Neural progenitor cell (in vitro differentiated cells): ENCODE data around the gene FRMPD4. TPM values are rescaled to one million over a fixed set of nuclear protein-coding genes. Genes with fewer than 3 reads are reported as not detected.

Experiments used
- DNase-seq: peaks from one replicate; pipeline ENCODE4 v3.0.0-alpha.2; 2016; ENCODE audit warnings: low spot score
- H2AFZ ChIP-seq: fragments of 200-600 bp; sonication (generic); replicated peaks from 2 replicates; pipeline ENCODE4 v1.6.1; 2016; ENCODE audit warnings: antibody characterized with exemption
- H3F3A ChIP-seq: fragments of 200-600 bp; sonication (generic); 2 replicates; pipeline ENCODE4 v1.6.1; 2016; ENCODE audit warnings: antibody characterized with exemption, low read depth
- H3K27ac ChIP-seq: fragments of 200-600 bp; sonication (generic); 2 replicates; pipeline ENCODE4 v1.5.1; 2016; ENCODE audit warnings: mild to moderate bottlenecking
- H3K27me3 ChIP-seq: fragments of 200-600 bp; sonication (generic); 2 replicates; pipeline ENCODE4 v1.6.1; 2016; ENCODE audit warnings: mild to moderate bottlenecking, moderate library complexity
- H3K36me3 ChIP-seq: fragments of 200-600 bp; sonication (generic); 2 replicates; pipeline ENCODE4 v1.5.1; 2016
- H3K4me1 ChIP-seq: fragments of 200-600 bp; sonication (generic); 2 replicates; pipeline ENCODE4 v1.6.1; 2016; ENCODE audit warnings: mixed run types
- H3K4me2 ChIP-seq: fragments of 200-600 bp; sonication (generic); 2 replicates; pipeline ENCODE4 v1.6.1; 2016
- H3K4me3 ChIP-seq: fragments of 200-600 bp; sonication (generic); 2 replicates; pipeline ENCODE4 v1.5.1; 2016
- H3K79me2 ChIP-seq: fragments of 200-600 bp; sonication (generic); 2 replicates; pipeline ENCODE4 v1.6.1; 2016; ENCODE audit warnings: low read depth
- H3K9ac ChIP-seq: fragments of 200-600 bp; sonication (generic); 2 replicates; pipeline ENCODE4 v1.6.1; 2016
- H3K9me3 ChIP-seq: fragments of 200-600 bp; sonication (generic); 2 replicates; pipeline ENCODE4 v1.5.1; 2016; ENCODE audit warnings: low read depth
- H4K20me1 ChIP-seq: fragments of 200-600 bp; sonication (generic); 2 replicates; pipeline ENCODE4 v1.6.1; 2016; ENCODE audit warnings: low read depth
- H3K27ac Mint-ChIP-seq: 3 replicates; pipeline ENCODE4 v1.8.0; 2021; ENCODE audit warnings: mixed read lengths
- H3K27me3 Mint-ChIP-seq: 2 replicates; pipeline ENCODE4 v1.8.0; 2022; ENCODE audit warnings: low read depth, mild to moderate bottlenecking, inconsistent platforms, moderate library complexity, mixed read lengths; ENCODE audit not compliant: insufficient read depth
- H3K36me3 Mint-ChIP-seq: 3 replicates; pipeline ENCODE4 v1.8.0; 2021; ENCODE audit warnings: mixed read lengths
- H3K4me1 Mint-ChIP-seq: 3 replicates; pipeline ENCODE4 v1.8.0; 2021; ENCODE audit warnings: mixed read lengths
- H3K4me3 Mint-ChIP-seq: 3 replicates; pipeline ENCODE4 v1.8.0; 2021; ENCODE audit warnings: mild to moderate bottlenecking, moderate library complexity, mixed read lengths
- H3K9me3 Mint-ChIP-seq: 3 replicates; pipeline ENCODE4 v1.8.0; 2020; ENCODE audit warnings: mixed read lengths
- EZH2 ChIP-seq: fragments of 200-600 bp; sonication (generic); IDR thresholded peaks from 2 replicates; pipeline ENCODE4 v1.6.1; 2017; ENCODE audit warnings: antibody characterized with exemption, mild to moderate bottlenecking, moderate library complexity
- EZH2phosphoT487 ChIP-seq: fragments of 200-600 bp; sonication (generic); IDR thresholded peaks from 2 replicates; pipeline ENCODE4 v1.6.1; 2017; ENCODE audit warnings: antibody characterized with exemption
- total RNA-seq: library from RNA; depleted of rRNA; stranded (reverse); fragments of >200 nt; gene quantifications from 2 replicates; pipeline ENCODE4 v1.2.3, GENCODE V29; 2015; ENCODE audit warnings: low replicate concordance
- TF ChIP-seq, protein P1 (sequence below): fragments of 200-600 bp; sonication (generic); IDR thresholded peaks from 2 replicates; pipeline ENCODE4 v1.5.1; 2017; ENCODE audit warnings: antibody characterized with exemption, mild to moderate bottlenecking

The FRMPD4 gene
- total RNA-seq, 1 donor from 2014 or later: not detected

DNA sequence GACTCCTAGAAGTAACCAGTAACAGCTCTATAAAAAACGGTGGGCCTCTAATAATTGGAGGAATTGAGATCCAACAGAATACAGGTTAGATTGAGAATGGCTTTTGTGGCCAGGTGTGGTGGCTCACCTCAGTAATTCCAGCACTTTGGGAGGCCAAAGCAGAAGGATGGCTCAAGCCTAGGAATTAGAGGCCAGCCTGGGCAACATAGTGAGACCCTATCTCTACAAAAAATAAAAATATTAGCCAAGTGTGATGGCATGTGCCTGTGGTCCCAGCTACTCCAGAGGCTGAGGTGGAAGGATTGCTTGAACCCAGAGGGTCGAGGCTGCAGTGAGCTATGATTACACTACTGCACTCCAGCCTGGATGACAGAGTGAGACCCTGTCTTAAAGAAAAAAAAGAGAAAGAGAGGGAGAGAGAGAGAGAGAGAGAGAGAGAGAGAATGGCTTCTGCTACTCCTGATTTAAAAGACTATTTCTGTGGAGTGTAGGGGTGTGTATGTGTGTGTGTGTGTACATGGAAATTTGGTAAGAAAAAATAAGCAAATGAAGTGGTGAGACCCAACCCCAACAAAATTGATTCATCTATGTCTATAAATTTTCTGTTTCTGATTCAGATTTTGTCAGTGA is 89.3 kb downstream of the FRMPD4 start:
- H3K4me2 ChIP-seq: no peak overlapping the region
- H2AFZ ChIP-seq: no peak overlapping the region
- no peaks in the 10 kb centered on the region for H3K79me2 ChIP-seq
- Mint-ChIP-seq H3K9me3 (no peaks in the 10 kb centered on the region), H3K36me3 (no peaks in the 10 kb centered on the region), H3K27ac (no peak overlapping the region), H3K4me3 (no peak overlapping the region), H3K4me1 (no peaks in the 10 kb centered on the region), H3K27me3 (no peaks in the 10 kb centered on the region)
- H3K9me3 ChIP-seq: no peaks in the 10 kb centered on the region
- H3F3A ChIP-seq: no peaks in the 10 kb centered on the region
- H3K36me3 ChIP-seq: no peaks in the 10 kb centered on the region
- DNase-seq: no peak
- TF ChIP-seq EZH2phosphoT487 (no peak), EZH2 (no peak)
- TF ChIP-seq, protein P1, sequence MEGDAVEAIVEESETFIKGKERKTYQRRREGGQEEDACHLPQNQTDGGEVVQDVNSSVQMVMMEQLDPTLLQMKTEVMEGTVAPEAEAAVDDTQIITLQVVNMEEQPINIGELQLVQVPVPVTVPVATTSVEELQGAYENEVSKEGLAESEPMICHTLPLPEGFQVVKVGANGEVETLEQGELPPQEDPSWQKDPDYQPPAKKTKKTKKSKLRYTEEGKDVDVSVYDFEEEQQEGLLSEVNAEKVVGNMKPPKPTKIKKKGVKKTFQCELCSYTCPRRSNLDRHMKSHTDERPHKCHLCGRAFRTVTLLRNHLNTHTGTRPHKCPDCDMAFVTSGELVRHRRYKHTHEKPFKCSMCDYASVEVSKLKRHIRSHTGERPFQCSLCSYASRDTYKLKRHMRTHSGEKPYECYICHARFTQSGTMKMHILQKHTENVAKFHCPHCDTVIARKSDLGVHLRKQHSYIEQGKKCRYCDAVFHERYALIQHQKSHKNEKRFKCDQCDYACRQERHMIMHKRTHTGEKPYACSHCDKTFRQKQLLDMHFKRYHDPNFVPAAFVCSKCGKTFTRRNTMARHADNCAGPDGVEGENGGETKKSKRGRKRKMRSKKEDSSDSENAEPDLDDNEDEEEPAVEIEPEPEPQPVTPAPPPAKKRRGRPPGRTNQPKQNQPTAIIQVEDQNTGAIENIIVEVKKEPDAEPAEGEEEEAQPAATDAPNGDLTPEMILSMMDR: no peak
- H3K4me1 ChIP-seq: no peaks in the 10 kb centered on the region
- H3K27ac ChIP-seq: no peak overlapping the region
- no peak overlapping the region for H3K4me3 ChIP-seq
- H4K20me1 ChIP-seq: no peaks in the 10 kb centered on the region
- H3K9ac ChIP-seq: no peak overlapping the region
- H3K27me3 ChIP-seq: no peaks in the 10 kb centered on the region

GRCh38 chrX:12228862-12229261 is 90.6 kb downstream of the FRMPD4 start:
- no peak overlapping the region for H3K4me3 Mint-ChIP-seq
- no peaks in the 10 kb centered on the region for H3K4me1 Mint-ChIP-seq

DNA sequence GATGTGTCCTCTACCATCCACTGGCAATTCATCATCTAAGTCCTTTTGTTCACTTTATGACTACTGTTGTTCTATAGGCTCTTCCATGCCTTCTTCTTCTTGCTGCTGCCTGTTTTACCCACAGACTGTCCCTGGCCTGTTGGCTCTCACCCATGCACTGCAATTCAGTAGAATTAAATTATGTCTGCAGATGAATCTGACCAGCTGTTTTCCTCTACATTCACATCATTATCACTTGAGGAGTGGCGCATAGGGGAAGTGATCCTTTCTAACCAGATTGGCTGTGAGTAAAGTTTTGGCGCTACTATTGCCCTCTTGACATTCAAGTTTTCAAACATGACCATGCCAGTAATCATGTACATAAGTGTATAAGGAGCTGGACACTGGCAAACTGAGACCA is 91.7 kb downstream of the FRMPD4 start:
- no peak overlapping the region for H3K4me3 ChIP-seq

More at GRCh38 chrX:12228862-12229261, 90.6 kb downstream of the FRMPD4 start:
- no peak overlapping the region for H3K4me2 ChIP-seq
- Mint-ChIP-seq H3K36me3 (no peaks in the 10 kb centered on the region), H3K9me3 (no peaks in the 10 kb centered on the region), H3K27ac (no peak overlapping the region), H3K27me3 (no peaks in the 10 kb centered on the region)
- no peak overlapping the region for H3K27ac ChIP-seq
- DNase-seq: no peak
- H3K27me3 ChIP-seq: no peaks in the 10 kb centered on the region
- H3K9ac ChIP-seq: no peak overlapping the region
- H3K4me3 ChIP-seq: no peak overlapping the region
- no peaks in the 10 kb centered on the region for H3K36me3 ChIP-seq
- H3F3A ChIP-seq: no peaks in the 10 kb centered on the region
- H3K9me3 ChIP-seq: peaks cover 7% of the 10 kb centered on the region
- no peaks in the 10 kb centered on the region for H4K20me1 ChIP-seq
- no peaks in the 10 kb centered on the region for H3K79me2 ChIP-seq
- H2AFZ ChIP-seq: no peak overlapping the region
- no peaks in the 10 kb centered on the region for H3K4me1 ChIP-seq
- TF ChIP-seq EZH2phosphoT487 (no peak), EZH2 (no peak)
- TF ChIP-seq, protein P1: no peak

DNA sequence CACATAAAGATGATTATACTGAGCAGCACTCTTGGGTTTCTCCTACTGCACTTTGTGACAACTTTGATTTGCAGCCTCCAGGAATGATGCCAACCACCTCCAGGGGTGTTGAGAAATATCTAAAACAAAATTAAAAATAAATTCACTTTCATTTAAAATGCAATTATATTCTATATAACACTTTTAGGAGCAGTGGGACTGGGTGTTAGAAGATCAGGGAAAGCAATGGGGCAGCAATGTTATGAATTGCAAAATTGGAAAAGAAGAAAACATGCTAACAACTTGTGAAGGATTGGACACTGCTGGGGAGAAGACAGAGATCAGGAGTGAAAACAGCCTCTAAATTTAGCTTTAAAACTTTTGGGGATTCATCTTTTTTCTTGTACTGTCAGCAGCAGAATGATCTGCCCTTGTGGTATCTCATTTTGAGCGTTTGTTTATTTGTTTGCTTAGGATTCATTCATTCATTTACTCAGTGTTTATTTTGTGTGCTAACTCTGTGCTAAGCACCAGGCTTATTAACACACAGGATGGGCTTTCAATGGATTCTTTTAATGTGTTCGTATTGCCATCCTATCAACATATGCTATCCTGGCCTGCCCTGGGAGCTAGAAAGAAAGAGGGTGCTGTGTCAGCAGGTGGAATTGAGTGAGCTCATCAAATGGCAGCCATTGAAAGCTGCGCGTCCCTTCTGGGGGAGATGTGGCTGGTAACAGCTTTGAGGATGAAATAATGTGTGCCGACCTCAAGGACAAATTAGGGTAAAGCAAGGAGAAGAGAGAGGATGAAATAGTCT is 96.5 kb downstream of the FRMPD4 start:
- no peaks in the 10 kb centered on the region for H3K36me3 Mint-ChIP-seq
- no peak overlapping the region for H3K27ac ChIP-seq
- DNase-seq: no peak
- H2AFZ ChIP-seq: no peak overlapping the region
- H4K20me1 ChIP-seq: no peaks in the 10 kb centered on the region
- H3K4me2 ChIP-seq: no peak overlapping the region
- no peaks in the 10 kb centered on the region for H3K4me1 ChIP-seq
- TF ChIP-seq, protein P1: no peak
- TF ChIP-seq EZH2phosphoT487: no peak
- TF ChIP-seq EZH2: no peak
- H3K4me3 Mint-ChIP-seq: no peak overlapping the region
- H3K27me3 ChIP-seq: no peaks in the 10 kb centered on the region
- no peak overlapping the region for H3K27ac Mint-ChIP-seq
- H3K36me3 ChIP-seq: no peaks in the 10 kb centered on the region
- no peaks in the 10 kb centered on the region for H3K27me3 Mint-ChIP-seq
- peaks cover 7% of the 10 kb centered on the region for H3K9me3 ChIP-seq
- no peaks in the 10 kb centered on the region for H3K9me3 Mint-ChIP-seq
- H3K9ac ChIP-seq: no peak overlapping the region
- H3F3A ChIP-seq: no peaks in the 10 kb centered on the region
- H3K4me1 Mint-ChIP-seq: no peaks in the 10 kb centered on the region
- no peak overlapping the region for H3K4me3 ChIP-seq
- H3K79me2 ChIP-seq: no peaks in the 10 kb centered on the region

More for the DNA sequence above, 91.7 kb downstream of the FRMPD4 start:
- no peak overlapping the region for H3K27ac ChIP-seq
- Mint-ChIP-seq H3K27me3 (no peaks in the 10 kb centered on the region), H3K27ac (no peak overlapping the region), H3K36me3 (no peaks in the 10 kb centered on the region), H3K4me1 (no peaks in the 10 kb centered on the region), H3K4me3 (no peak overlapping the region), H3K9me3 (no peaks in the 10 kb centered on the region)
- H3K27me3 ChIP-seq: no peaks in the 10 kb centered on the region
- no peaks in the 10 kb centered on the region for H3K4me1 ChIP-seq
- TF ChIP-seq EZH2 (no peak), EZH2phosphoT487 (no peak)
- no peaks in the 10 kb centered on the region for H3K36me3 ChIP-seq
- no peak for DNase-seq
- H3K9me3 ChIP-seq: peaks cover 7% of the 10 kb centered on the region
- H3K9ac ChIP-seq: no peak overlapping the region
- no peaks in the 10 kb centered on the region for H4K20me1 ChIP-seq
- no peaks in the 10 kb centered on the region for H3K79me2 ChIP-seq
- H3F3A ChIP-seq: no peaks in the 10 kb centered on the region
- no peak overlapping the region for H2AFZ ChIP-seq
- no peak overlapping the region for H3K4me2 ChIP-seq
